ENCODE results near the gene LTO1.
"Not testable (repeated sequence)": the region's sequence is repeated elsewhere in the genome, so short reads cannot be mapped to it uniquely, and the experiment has no call there.

LTO1 gene

GRCh38 chr11:69630017-69630416 lies 45.1 kb downstream of the LTO1 start:
- DNase-seq: no peak

GRCh38 chr11:69627551-69627950 lies 47.6 kb downstream of the LTO1 start:
- DNase-seq: no peak

GRCh38 chr11:69625476-69625875 lies 49.7 kb downstream of the LTO1 start:
- DNase-seq: no peak

- no peak for DNase-seq
Measured at GRCh38 chr11:69624293-69624692, 50.9 kb downstream of the LTO1 start.

- DNase-seq: not testable (repeated sequence)
Measured at GRCh38 chr11:69622097-69622681, 53.0 kb downstream of the LTO1 start.

GRCh38 chr11:69620683-69621290 lies 54.4 kb downstream of the LTO1 start:
- no peak for DNase-seq

GRCh38 chr11:69618237-69618636 lies 56.9 kb downstream of the LTO1 start:
- no peak for DNase-seq

GRCh38 chr11:69617682-69618081 lies 57.5 kb downstream of the LTO1 start:
- no peak for DNase-seq

GRCh38 chr11:69617220-69617619 lies 57.9 kb downstream of the LTO1 start:
- no peak for DNase-seq
